Measurements from ENCODE around the gene ART3.

GRCh38 chr4:76096076-76096475 lies 21.6 kb downstream of the ART3 start:
- TF ChIP-seq CTCF (IDR thresholded peaks at IDR 0.05 in 4 of 5, conservative IDR thresholded peaks at IDR 0.05 in 1 of 5): no peak
- TF ChIP-seq POLR2A (IDR thresholded peaks at IDR 0.05): no peak
